Activated CD8-positive, alpha-beta memory T cell treated with anti-CD3 and anti-CD28 coated beads, Interleukin-2, amount 50 U/mL, for 1 hour (primary cell): ENCODE data around the gene IZUMO4.

Experiments used
- DNase-seq: peaks from one replicate; pipeline ENCODE4 v3.0.0-alpha.2; 2020; ENCODE audit errors: extremely low read depth

Gene IZUMO4

GRCh38 chr19:2059422-2060201 is 37.1 kb upstream of the IZUMO4 start:
- no peak for DNase-seq

DNA sequence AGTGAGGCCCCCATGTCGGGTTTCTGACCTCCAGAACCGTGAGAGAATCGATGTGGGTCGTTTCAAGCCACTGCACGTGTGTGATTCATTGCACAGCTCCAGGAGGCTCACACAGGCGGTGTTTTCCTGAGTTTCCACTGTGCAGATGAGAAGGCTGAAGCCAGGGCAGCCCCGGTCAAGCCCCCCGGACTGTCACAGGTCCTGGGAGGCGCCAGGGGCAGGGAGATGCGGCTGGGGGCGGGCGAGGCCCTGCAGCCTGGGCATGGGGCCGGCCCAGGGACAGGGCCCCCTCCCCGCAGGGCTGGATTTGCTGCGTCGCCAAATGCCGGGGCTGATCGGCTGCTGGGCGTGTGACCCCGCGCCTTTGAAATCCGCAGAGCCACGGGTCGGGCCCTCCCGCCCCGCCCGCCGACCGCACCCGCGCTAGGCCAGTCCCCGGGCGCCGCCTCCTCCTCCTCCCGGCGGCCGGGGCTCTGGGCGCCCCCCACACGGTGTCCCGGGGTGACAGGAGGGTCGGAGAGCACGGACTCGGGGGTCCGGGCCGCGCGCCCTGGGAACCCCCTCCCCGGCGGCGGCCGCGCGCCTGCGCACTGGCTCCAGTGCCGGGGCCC is 35.7 kb upstream of the IZUMO4 start:
- DNase-seq: no peak

DNA sequence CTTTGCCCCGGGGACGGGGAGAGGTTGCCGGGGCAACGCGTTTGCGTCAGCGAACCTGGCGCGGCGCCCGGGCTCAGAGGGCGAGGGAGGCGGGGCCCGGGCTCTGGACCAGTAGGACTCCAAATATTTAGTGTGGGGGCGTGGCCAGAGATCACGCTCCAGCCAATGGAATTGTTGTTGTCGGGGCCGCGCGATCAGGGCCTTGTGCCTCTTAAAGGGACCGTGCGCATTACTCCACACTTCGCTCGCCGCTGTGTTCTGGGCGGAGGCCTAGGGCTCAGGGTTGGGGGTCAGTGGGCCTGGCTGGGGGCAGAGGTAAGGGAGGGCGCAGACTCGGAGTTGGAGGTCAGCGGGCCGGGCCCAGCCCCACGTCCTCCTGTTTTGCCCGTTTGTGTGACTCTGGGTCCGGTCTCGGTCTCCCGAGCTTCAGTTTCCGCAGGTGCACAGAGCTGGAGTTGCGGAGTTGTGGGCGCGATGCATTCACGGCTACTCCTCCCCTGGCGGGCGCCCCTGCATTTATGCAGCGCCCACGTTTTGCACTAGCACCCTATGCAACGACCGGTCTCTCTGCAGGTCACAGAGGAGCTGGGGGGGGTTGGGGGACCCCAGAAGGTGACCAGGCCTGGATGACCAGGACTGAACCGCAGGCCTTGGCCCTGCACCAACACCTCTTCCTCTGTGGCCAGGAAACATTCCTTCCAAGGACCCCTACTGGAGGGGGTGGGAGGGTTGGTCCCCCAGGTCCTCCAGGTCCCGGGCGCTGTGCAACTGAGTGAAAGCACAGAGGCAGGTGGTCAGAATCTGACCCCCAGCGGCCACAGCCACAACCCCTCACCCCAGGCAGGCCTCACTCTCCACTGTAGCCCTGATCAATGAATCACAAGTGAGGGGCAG is 35.0 kb upstream of the IZUMO4 start:
- DNase-seq: peak; percentile 99

- DNase-seq: no peak
These were observed 34.4 kb upstream of the IZUMO4 start for GRCh38 chr19:2062389-2062729.

GRCh38 chr19:2062770-2063169 is 33.9 kb upstream of the IZUMO4 start:
- DNase-seq: no peak

DNA sequence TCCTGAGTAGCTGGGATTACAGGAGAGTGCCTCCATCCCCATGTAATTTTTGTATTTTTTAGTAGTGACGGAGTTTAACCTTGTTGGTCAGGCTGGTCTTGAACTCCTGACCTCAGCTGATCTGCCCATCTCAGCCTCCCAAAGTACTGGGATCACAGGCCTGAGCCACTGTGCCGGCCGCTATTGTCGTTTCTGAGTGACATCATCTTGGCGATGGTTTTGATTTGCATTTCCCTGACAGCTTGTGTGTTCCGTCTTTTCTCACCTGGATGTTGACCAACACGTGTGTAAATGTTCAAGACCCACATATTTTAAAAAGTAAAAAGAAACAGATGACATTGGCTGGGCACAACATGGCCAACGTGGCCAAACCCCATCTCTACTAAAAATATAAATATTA is 32.9 kb upstream of the IZUMO4 start:
- no peak for DNase-seq

DNA sequence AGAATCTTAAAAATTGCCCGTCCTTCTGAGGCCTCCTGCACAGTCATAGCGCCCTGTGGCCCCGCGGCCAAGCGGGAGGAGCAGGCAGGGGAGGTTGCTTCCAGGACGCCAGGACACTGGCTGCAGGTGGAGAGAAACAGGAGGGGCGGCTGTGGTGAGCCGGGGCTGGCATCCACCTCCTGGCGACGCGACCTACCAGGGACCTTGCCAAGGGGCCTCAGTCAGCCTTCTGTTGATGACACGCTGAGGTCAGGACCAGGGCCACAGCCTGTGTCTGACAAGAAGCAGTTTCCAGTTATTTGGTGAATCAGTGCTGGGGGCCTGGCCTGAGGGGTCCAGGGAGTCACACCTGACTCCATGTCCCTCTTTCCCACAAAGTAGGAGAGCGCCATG is 32.3 kb upstream of the IZUMO4 start:
- no peak for DNase-seq

- no peak for DNase-seq
These were observed 31.8 kb upstream of the IZUMO4 start for GRCh38 chr19:2064788-2065524.

DNA sequence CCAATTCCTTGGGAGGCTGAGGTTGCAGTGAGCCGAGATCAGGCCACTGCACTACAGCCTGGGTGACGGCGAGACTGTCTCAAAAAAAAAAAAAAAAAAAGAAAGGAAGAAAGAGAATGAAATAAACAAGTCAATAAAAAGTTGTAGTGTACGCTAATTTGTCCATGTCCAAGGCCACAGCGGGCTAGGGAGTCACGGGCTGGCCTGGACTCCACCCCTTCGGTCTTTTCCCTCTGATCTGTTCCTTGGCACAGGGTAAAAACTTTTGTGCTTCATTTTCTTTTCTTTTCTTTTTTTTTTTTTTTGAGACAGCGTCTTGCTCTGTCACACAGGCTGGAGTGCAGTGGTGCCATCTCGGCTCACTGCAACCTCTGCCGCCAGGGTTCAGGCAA is 26.3 kb upstream of the IZUMO4 start:
- DNase-seq: no peak

GRCh38 chr19:2070986-2071673 is 25.6 kb upstream of the IZUMO4 start:
- no peak for DNase-seq

GRCh38 chr19:2072757-2073551 is 23.8 kb upstream of the IZUMO4 start:
- DNase-seq: no peak

GRCh38 chr19:2076526-2076944 is 20.2 kb upstream of the IZUMO4 start:
- no peak for DNase-seq

GRCh38 chr19:2077398-2077797 is 19.3 kb upstream of the IZUMO4 start:
- DNase-seq: no peak

- no peak for DNase-seq
These were observed 18.7 kb upstream of the IZUMO4 start for GRCh38 chr19:2077833-2078619.

DNA sequence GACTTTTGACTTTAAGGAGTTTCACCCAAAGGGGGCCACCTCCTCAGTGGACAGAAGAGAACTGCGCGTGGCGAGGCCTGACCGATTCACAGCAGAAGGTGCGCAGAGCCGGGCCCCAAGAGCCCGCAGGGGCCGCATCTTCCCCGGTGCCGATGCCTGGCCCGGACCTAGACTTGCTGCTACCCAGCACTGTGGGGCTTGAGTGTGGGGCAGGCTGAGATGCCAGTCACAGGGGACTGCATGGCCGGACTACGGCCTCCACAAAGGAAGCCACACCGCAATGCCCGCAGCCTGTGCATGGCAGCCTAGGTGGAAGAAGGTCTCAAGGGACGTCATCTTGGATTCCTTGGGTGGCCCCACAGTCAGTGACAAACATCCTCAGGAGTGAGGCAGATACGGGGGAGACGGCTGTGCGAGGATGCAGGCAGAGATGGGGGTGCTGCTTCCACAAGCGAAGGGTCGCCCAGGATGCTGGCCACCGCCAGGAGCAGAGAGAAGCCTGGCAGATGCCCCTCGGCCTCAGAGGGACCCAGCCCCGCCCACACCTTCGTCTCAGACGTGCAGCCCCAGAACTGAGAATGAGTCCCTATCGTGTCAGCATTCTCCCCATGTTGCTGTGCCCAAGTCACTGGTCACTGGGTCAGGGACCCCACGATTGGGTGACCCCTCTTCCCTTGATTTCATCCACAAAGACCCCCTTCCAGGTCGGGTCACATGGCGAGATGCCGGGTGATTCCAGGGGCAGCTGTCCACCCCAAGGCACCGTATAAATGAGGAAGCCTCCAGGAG is 17.4 kb upstream of the IZUMO4 start:
- no peak for DNase-seq

DNA sequence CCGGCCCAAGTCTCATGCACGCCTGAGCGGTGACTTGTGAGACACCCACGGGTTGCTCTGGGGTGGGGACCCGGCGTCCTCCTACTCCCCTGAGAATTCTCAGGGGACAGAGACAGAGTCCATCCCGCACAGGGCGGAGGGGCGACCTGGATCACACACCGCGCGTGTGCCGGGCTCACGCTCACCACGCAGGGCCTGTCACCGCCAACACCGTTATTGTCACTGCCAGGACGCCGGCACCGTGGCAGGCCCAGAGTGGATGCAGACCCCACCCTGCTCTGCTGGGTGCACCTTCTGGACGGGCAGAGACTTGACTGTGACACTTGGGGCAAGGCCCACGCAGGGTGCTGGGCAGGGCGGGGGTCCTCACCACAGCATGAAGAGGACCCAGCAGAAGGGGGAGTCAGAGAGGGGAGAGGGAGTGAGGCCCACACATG is 16.8 kb upstream of the IZUMO4 start:
- DNase-seq: no peak

DNA sequence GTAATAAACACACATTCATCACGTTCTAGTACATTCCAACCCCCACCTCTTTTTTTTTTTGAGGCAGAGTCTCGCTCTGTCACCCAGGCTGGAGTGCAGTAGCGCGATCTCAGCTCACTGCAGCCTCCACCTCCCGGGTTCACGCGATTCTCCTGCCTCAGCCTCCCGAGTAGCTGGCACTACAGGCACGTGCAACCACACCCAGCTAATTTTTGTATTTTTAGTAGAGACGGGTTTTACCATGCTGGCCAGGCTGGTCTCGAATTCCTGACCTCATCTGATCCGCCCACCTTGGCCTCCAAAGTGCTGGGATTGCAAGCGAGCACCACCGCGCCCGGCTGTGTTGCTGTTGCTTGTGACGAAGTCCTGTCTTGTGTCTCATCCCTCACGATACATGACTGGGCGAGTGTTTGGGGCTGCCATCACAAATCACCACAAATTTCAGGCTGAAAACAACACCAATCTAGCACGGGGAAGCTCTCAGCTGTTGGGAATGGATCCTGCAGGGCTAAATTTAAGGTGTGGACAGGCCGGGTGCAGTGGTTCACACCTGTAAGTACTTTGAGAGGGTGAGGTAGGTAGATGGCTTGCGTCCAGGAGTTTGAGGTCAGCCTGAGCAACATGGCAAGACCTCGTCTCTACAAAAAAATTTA is 16.3 kb upstream of the IZUMO4 start:
- no peak for DNase-seq
